Thyroid gland (tissue), 4 donors: ENCODE data around the gene VGLL4.

ENCODE experiments used
- POLR2A ChIP-seq, 2 donors: fragments of 450-650 bp; IDR thresholded peaks; one replicate each; pipeline ENCODE4 v1.6.1; 2017; ENCODE audit warnings: antibody characterized with exemption in 2 of 2, mild to moderate bottlenecking in 2 of 2, moderate library complexity in 1 of 2
- TF ChIP-seq, protein P1 (sequence below), 6 experiments: fragments of 200-600 bp in 3 of 6; fragments of 450-650 bp in 3 of 6; sonication (generic) in 3 of 6; IDR thresholded peaks; one replicate each; pipeline ENCODE4 v1.5.1; 2016 to 2019; ENCODE audit warnings: antibody characterized with exemption in 6 of 6, mild to moderate bottlenecking in 2 of 6, inconsistent platforms in 1 of 6, moderate library complexity in 1 of 6

DNA sequence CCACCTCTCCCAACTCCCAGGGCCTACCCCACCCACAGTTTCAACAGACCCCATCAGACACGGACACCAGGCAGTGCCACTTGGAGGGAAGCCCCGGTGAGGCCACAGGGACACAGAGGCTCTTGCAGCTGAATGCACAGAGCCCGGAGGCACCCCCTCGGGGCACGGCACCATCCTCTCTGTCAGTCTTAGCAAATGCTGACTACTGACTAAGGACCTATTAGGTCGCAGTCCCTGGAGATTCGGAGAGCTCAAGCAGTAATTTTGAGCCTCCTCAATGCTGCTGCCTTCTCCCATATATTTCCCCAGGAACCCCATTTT, 79.9 kb downstream of the VGLL4 start:
- TF ChIP-seq, protein P1, sequence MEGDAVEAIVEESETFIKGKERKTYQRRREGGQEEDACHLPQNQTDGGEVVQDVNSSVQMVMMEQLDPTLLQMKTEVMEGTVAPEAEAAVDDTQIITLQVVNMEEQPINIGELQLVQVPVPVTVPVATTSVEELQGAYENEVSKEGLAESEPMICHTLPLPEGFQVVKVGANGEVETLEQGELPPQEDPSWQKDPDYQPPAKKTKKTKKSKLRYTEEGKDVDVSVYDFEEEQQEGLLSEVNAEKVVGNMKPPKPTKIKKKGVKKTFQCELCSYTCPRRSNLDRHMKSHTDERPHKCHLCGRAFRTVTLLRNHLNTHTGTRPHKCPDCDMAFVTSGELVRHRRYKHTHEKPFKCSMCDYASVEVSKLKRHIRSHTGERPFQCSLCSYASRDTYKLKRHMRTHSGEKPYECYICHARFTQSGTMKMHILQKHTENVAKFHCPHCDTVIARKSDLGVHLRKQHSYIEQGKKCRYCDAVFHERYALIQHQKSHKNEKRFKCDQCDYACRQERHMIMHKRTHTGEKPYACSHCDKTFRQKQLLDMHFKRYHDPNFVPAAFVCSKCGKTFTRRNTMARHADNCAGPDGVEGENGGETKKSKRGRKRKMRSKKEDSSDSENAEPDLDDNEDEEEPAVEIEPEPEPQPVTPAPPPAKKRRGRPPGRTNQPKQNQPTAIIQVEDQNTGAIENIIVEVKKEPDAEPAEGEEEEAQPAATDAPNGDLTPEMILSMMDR (IDR thresholded peaks at IDR 0.05), result no peak
- TF ChIP-seq POLR2A (IDR thresholded peaks at IDR 0.05), result no peak
